ENCODE measurements around the gene DDX10. TPM values are rescaled to one million over a fixed set of nuclear protein-coding genes. Genes with fewer than 3 reads are reported as not detected.

DDX10 gene
- total RNA-seq, 4 donors from 2014 or later = 11.5 to 22.0 (median 14.3) TPM

GRCh38 chr11:108947654-108948570 lies 283.0 kb downstream of the DDX10 start:
- no peak overlapping the region for H3K4me3 ChIP-seq
- no peak for DNase-seq (ENCODE audit: extremely low spot score)
- intact Hi-C loops (cut with DNase I) = no loop called here
- no peaks in the 10 kb centered on the region for H3K4me1 ChIP-seq
- no peaks in the 10 kb centered on the region for H3K27me3 ChIP-seq
- WGBS = 94% methylated on average over 7 of the region's 7 CpGs
- H3K27ac ChIP-seq (replicated peaks in 1 of 4) = no peak overlapping the region
- H3K36me3 ChIP-seq = no peaks in the 10 kb centered on the region
- peaks cover 0 to 3% (median 0%) of the 10 kb centered on the region in 4 donors for H3K9me3 ChIP-seq
- TF ChIP-seq EP300 (IDR thresholded peaks at IDR 0.05) = no peak
- TF ChIP-seq POLR2AphosphoS5 (IDR thresholded peaks at IDR 0.05) = no peak
- TF ChIP-seq POLR2A (IDR thresholded peaks at IDR 0.05; ENCODE audit: low read depth) = no peak
- no peak for TF ChIP-seq CTCF (IDR thresholded peaks at IDR 0.05)

- H3K27ac ChIP-seq (replicated peaks in 1 of 4) = no peak overlapping the region
- no peak overlapping the region for H3K4me3 ChIP-seq
- no peaks in the 10 kb centered on the region for H3K36me3 ChIP-seq
- DNase-seq (ENCODE audit: extremely low spot score) = no peak
- intact Hi-C loops (cut with DNase I) = no loop called here
- H3K9me3 ChIP-seq = no peaks in the 10 kb centered on the region
- H3K4me1 ChIP-seq = no peaks in the 10 kb centered on the region
- TF ChIP-seq EP300 (IDR thresholded peaks at IDR 0.05) (no peak), POLR2A (IDR thresholded peaks at IDR 0.05; ENCODE audit: low read depth) (no peak), CTCF (IDR thresholded peaks at IDR 0.05) (no peak), POLR2AphosphoS5 (IDR thresholded peaks at IDR 0.05) (no peak)
- 85% methylated on average over 7 of the region's 7 CpGs for WGBS
- no peaks in the 10 kb centered on the region for H3K27me3 ChIP-seq
Measured at GRCh38 chr11:108958368-108959104, 293.7 kb downstream of the DDX10 start.

GRCh38 chr11:108959105-108959761 lies 294.4 kb downstream of the DDX10 start:
- intact Hi-C loops (cut with DNase I) = no loop called here
- no peak overlapping the region for H3K27ac ChIP-seq (replicated peaks in 1 of 4)
- no peak for DNase-seq (ENCODE audit: extremely low spot score)
- H3K4me3 ChIP-seq = no peak overlapping the region
- TF ChIP-seq POLR2AphosphoS5 (IDR thresholded peaks at IDR 0.05) (no peak), POLR2A (IDR thresholded peaks at IDR 0.05; ENCODE audit: low read depth) (no peak), EP300 (IDR thresholded peaks at IDR 0.05) (no peak), CTCF (IDR thresholded peaks at IDR 0.05) (no peak)
- no peaks in the 10 kb centered on the region for H3K9me3 ChIP-seq
- H3K4me1 ChIP-seq = no peaks in the 10 kb centered on the region
- no peaks in the 10 kb centered on the region for H3K27me3 ChIP-seq
- WGBS = 74% methylated on average over 4 of the region's 4 CpGs
- no peaks in the 10 kb centered on the region for H3K36me3 ChIP-seq

GRCh38 chr11:108959874-108960273 lies 295.0 kb downstream of the DDX10 start:
- DNase-seq (ENCODE audit: extremely low spot score) = no peak
- WGBS = 91% methylated on average over 3 of the region's 3 CpGs
- Histone ChIP-seq H3K9me3 (no peaks in the 10 kb centered on the region), H3K27me3 (no peaks in the 10 kb centered on the region), H3K4me1 (no peaks in the 10 kb centered on the region), H3K4me3 (no peak overlapping the region), H3K27ac (replicated peaks in 1 of 4) (no peak overlapping the region), H3K36me3 (no peaks in the 10 kb centered on the region)
- intact Hi-C loops (cut with DNase I) = no loop called here
- TF ChIP-seq POLR2A (IDR thresholded peaks at IDR 0.05; ENCODE audit: low read depth) = no peak
- no peak for TF ChIP-seq POLR2AphosphoS5 (IDR thresholded peaks at IDR 0.05)
- TF ChIP-seq CTCF (IDR thresholded peaks at IDR 0.05) = no peak
- TF ChIP-seq EP300 (IDR thresholded peaks at IDR 0.05) = no peak
